HG03095 (cell line): ENCODE results near the gene GRXCR2.
"Not testable (repeated sequence)": the region's sequence is repeated elsewhere in the genome, so short reads cannot be mapped to it uniquely, and the experiment has no call there.

Experiments used
- ATAC-seq: cut with Tn5 transposase; IDR thresholded peaks from one replicate; pipeline ENCODE4 v1.9.1; 2021; ENCODE audit warnings: moderate library complexity; ENCODE audit not compliant: unreplicated experiment

GRXCR2 gene, protein sequence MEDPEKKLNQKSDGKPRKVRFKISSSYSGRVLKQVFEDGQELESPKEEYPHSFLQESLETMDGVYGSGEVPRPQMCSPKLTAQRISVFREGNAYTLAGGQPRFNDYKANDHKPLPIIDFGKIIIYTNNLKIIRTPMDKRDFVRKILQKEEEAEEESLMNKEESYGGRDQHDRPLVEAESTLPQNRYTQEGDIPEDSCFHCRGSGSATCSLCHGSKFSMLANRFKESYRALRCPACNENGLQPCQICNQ

DNA sequence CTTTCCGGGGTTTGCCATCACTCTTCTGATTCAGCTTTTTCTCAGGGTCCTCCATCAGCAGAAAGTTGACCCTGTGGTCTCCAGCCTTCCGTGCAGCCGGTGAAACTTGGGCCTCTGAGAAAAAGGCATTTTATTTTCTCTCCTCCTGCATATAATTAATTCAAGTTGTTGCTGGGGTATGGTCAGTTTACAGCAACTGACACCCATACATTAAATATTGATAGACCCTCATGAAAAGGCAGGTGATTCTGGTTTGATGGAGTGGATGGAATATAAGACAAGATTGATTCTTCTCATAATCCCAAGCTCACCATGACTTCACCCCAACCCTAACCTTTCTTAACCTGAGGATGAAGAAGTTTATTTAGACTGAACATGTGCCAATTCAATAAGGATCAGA lies at the start of gene GRXCR2:
Gene GRXCR2 (minus strand): TSS at position 101 of the 400 bp plus-strand sequence. CDS start 46 bp downstream, at position 55.
- ATAC-seq, result no peak

DNA sequence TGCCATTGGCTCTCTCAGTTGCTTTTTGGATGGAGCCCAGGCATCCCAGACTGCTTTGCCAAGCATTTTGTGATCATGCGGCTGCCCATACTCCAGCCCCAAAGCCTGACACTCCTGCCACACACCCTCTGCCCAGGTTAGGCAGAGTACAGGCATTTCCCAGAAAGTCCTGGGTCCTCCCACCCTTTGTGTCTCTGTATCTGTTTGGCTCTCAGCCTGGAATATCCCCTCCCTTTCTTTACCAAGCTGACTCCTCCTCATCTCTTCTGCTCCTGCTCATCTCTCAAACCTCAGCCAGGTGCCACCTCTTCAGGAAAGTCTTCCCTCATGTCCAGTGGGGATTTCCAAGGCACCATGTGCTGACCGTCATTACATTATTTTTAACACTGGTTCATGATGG lies 49.2 kb upstream of the GRXCR2 start:
- ATAC-seq, result no peak

DNA sequence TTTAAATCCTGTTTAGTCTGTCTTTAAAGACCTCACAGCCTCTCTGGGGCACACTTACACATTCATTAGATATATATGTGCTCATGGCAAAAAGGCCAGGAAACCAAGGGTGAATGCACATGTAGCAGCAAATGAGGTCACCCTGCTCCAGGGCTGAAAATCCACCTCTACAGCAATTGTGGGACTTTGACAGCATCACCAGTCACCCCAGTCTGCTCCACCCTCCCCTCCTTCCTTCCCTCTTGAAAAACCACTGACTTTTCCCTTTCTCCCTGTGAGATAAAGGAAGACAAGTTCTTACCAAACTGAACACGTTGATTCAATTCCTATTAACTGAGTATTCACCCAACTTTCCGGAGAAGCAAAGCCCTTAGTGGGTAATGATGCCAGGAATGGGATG lies 48.4 kb upstream of the GRXCR2 start:
- no peak for ATAC-seq

DNA sequence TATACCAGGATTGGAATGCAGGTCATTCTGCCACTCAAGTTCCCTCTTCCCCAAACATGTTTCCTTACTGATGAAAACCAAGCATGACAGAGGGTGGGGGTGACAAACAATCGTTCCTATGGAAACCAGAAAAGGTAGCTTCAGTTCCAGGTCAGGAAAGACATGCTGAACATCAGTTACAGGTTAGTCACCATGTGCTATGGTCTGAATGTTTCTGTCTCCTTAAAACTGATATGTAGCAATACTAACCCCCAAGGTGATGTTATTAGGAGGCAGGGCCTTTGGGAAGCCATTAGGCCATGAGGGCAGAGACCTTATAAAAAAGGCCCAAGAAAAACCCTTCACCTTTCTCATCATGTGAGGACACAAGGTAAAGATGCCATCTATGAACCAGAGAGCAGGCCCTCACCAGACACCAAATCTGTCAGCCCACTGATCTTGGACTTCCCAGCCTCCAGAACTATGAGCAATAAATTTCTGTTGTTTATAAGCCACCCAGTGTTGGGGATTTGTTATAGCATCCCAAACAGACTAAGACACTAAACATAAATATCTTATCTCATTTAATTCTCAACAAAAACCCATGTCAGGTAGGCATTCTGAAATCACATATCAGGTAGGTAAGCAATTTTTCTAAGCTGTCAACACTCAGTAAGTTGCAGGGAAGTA lies 47.9 kb upstream of the GRXCR2 start:
- no peak for ATAC-seq

DNA sequence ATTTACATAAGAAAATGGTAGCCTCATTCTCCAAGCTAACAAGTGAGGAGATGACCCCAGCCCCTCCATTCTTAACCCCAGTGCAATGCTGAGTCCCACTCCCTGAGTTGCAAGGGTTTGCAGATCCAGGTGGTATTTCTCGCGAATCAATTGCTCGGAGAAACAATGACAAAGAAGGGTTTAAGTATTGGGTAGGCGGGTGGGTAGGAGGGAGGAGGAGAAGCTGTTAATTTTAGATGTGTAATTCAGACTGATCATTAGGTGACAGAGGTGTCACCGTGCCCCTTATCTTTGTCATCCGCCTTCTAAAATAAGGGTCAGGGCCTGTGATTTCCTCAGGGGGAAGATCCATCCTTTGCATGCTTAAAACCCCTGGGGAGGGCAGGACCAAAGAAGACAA lies 46.6 kb upstream of the GRXCR2 start:
- no peak for ATAC-seq

DNA sequence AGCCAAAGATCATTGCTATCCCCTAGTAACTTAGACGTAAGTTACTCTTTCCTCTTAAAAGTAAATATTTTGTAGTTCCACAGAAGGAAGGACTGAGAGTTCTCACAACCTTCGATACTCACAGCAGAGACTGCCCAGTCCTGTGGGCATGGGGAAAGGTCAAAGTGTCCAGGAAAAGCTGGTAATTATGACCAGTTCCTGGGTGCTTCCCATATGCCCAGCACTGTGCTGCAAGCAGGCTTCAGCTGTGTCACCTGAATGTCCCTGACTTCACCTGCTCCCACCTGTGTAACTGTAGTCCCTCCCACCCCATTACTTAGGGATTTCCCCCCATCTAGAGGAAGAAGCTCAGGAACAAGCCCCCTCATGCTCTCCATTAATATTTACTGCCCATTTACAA lies 45.6 kb upstream of the GRXCR2 start:
- ATAC-seq, result no peak

DNA sequence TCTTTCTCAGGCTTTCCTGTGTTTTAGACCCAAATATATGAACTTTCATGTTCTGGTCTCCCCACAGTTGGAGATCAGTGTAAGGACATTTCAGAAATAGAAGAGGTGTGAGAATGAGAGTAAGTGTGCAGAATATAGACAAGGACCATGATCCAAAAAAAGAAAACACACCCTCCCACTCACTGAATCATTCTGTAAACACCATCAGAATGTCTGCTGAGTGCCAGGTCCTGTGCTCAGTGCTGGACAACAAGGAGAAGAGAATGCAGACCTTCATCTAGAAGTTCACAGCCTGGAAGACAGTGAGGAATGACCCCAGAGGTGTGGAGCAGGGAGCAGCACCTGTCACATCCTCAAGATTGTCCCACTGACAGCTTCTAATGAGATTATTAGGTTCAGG lies 44.5 kb upstream of the GRXCR2 start:
- no peak for ATAC-seq

DNA sequence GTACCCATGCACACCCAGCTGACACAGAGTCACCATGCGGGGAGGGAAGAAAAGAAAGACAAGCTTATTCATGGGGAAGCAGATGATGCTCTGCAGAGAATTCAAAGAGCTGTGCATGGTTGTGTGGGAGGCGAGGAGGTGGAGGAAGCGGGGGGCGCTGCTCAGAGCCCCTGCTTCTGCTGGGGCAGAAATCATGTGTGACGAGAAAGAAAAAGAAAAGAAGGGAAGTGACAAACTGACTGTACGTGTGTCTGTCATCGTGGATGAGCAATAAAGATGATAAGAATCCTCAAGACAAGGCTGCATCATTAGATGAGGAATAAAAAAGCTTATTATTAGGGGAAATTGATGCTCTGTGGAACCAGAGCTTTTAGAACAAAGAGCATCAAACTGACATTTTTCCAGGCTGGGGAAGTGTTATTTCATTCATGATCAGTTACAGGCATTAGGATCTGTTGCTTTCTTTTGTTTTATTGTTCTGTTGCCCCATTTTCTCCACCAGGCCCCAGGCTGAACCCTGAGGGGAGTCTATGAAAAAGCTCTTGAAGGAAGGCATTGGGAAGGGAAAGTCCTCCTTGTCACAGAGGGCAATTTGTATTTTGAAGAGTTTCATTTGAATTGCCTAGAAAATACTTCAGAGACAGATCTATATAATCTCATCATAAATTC lies 43.3 kb upstream of the GRXCR2 start:
- ATAC-seq, result no peak

DNA sequence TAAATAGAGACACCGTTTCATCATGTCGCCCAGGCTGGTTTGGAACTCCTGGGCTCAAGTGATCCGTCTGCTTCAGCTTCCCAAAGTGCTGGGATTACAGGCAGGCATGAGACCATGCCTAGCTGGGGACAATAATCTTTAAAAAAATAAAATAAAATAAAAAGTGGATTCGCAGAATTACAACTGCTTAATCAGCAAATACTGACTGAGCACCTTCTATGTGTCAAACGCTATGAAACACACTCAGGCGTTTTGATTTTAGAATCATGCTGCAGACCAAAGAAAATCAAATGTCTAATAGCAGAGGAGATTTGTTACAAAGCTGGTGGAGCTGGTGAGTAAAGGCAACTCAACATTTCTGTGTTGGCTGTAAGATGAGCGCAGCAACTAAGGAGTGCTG lies 40.9 kb upstream of the GRXCR2 start:
- no peak for ATAC-seq

DNA sequence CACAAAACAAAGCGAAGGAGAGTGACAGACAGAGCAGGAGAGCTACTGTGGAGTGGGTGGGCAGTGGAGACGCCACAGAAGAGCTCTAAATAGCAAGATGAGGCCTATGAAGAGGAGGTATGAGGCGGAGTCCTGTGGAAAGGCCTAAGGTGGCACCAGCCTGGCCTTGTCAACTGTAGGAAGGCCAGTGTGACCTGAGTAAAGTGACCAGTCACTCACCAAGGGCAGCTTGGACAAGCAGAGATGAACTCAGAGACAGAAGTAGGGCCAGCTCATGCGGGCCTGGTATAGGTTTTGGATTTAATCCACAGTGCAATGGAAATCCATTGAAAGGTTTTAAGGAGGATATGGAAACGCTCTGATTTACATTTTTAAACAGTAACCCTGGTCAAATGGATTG lies 39.8 kb upstream of the GRXCR2 start:
- ATAC-seq, result no peak

DNA sequence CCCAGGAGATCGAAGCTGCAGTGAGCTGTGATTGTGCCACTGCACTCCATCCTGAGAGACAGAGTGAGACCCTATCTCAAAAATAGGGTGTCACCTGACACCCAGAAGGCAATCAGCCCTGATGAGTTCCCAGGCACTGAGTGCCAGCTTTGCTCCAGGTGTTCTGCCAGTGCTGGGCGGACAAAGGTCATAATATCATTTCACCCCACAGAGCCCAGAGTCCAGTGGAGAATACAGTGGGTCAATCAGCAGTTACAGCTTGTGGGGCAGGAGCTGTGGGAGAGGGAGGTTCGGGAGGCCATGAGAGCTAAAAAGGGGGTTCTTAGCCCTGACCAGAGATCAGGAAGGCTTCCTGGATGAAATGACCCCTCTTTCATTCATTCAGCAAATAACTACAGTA lies 39.2 kb upstream of the GRXCR2 start:
- ATAC-seq, result no peak

DNA sequence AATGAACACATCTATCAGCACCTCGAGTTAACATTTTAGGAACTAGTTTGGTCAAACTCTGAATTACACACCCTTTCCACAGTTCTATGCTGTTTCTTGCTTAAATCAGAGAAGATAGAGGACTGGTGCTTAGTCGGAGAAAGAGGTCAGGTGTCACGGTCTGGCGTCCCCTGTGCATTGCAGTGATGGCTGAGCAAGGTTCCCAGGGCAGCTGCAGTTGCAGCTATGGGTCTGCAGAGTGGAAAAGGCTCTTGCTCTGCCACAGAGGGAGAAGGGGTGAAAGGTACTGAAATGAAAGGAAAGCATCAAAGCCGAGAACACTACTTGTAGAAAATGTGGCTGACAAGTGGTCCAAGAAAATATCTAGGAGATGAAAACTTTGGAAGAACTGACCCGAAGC lies 38.4 kb upstream of the GRXCR2 start:
- ATAC-seq, result no peak

DNA sequence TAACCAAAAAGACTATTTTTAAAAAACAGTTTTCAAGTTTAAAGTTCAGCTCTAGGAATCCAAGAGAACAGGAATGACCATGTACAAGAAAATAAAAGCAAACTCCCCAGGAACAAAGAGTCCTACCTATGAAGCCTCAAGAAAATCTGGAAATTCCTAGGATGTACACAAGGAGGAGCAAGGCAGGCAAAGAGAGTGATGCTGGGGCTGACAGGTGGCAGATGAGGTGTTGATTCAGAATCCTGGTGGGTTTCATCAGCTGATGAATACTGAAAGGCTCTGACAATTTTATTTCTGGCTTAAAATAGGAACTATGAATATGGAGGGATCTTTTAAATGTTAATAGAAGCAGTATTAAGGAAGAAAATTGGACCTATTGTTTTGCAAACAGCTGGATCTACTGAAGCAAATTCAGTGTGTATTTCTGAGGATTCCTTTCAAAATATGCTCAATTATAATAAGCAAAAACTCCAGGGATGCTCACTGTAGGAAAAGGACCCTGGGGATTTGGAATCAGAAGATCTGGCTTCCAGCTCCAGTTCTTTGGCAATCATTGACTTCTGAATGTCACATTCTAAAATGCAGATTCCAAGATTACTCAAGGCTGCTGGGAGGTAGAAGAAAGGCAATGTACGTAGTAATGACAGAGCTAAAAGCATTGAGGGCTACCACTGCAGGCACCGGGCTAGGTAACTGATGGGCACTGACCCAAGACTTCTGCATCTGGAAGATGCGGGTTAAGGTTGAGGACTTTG lies 35.6 kb upstream of the GRXCR2 start:
- no peak for ATAC-seq

DNA sequence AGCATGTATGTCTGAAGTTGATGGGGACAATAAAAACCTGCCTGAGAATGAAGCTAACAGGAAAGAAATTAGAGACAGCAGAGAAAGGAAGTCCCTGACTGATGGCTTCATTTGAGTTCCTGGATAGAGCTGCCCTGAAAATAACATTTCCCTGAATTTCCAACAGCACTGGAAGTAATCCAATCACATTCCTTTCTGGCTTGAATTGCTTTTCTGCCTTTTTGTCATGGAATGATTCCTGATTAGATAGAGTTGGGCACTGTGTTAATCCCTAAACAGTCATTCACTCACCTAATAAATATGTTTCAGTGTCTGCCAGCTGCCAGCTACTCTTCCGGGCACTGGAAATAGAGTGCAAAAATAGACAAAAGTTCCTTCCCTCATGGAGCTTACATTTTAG lies 33.6 kb upstream of the GRXCR2 start:
- ATAC-seq, result no peak

DNA sequence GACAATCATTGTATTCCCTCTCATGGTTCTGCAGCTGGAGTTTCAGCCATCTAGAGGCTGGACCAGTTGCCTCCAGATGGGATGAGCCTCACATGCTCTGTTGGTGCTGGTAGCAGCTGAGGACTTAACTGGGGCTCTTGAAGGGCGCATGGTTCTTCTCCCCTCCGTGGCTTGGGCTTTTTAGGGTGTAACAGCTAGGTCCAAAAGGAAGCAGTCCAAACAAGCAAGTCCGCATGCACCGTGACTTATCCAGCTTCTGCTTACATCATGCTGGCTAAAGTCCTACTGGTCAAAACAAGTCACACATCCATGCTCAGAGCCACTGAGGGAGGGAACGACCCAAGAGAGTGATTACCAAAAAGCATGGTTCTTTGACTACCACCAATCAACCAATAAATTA lies 31.9 kb upstream of the GRXCR2 start:
- no peak for ATAC-seq

DNA sequence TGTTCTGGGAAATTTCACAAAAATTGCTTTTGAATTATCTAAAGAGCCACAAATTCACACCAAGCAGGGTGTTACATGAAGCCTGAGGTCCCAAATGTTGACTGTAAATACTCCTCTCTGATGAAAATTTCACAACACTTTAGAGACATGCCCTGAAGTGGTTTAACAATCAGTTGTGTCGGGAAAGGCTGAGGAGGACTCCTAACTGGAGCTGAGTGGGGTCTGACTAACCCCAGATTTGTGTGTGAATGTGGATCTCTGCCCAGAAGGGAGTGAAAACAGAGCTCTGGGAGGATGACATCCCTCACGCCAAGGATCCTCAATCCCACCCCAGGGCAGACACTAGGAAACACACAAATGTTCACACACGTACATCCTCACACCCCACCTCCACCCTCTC lies 31.1 kb upstream of the GRXCR2 start:
- ATAC-seq, result no peak

DNA sequence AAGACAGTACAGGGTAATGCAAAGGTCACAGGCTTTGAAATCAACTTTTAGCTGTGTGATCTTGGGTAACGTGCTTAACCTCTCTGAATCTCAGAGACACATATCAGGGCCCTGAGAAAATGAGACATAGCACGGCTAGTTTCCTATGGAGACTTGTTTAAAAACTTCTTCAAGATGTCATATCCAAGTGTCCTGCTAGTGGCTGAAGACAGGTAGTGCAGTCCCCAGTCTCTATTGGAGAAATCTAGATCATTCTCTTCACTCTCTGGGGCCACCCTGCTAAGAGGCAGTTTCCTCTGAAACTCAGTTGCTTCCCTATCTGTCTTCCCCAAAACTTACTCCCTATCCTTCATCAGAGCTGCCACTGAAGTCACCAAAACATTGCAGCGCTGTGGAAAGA lies 30.3 kb upstream of the GRXCR2 start:
- ATAC-seq, result no peak

DNA sequence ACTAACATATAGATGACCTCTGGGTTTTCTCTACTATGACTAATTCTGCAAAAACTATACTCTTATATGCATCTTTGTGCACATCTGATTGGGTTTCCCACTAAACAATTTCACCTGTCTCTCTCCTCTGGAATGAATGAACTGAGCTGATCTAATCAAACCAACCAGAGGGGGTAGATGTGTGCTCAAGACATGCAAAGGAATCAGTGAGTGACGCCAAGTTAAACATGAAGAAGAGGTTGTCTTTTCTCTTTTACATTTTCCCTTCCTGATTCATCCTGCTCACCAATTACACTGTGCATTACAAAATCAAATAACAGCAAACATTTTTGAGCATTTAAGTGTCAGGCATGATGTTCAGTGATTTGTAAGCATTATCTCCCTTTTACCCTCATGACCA lies 29.6 kb upstream of the GRXCR2 start:
- no peak for ATAC-seq

DNA sequence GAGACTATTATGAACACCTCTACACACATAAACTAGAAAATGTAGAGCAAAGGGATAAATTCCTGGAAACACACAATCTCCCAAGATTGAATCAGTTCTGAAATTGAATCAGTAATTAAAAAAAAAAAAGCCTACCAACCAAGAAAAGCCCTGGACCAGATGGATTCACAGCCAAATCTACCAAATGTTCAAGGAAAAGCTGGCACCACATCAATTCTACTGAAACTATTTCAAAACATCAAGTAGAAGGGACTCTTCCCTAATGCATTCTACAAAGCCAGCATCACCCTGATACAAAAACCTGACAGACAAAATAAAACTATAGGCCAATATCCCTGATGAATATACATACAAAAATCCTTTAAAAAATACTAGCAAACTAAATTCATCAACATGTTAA lies 25.4 kb upstream of the GRXCR2 start:
- ATAC-seq, result no peak

DNA sequence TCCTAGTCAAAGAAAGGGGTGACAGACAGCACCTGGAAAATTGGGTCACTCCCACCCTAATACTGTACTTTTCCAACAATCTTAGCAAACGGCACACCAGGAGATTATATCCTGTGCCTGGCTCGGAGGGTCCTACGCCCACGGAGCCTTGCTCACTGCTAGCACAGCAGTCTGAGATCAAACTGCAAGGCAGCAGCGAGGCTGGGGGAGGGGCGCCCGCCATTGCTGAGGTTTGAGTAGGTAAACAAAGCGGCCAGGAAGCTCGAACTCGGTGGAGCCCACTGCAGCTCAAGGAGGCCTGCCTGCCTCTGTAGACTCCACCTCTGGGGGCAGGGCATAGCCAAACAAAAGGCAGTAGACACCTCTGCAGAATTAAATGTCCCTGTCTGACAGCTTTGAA lies 18.6 kb upstream of the GRXCR2 start:
- not testable (repeated sequence) for ATAC-seq

DNA sequence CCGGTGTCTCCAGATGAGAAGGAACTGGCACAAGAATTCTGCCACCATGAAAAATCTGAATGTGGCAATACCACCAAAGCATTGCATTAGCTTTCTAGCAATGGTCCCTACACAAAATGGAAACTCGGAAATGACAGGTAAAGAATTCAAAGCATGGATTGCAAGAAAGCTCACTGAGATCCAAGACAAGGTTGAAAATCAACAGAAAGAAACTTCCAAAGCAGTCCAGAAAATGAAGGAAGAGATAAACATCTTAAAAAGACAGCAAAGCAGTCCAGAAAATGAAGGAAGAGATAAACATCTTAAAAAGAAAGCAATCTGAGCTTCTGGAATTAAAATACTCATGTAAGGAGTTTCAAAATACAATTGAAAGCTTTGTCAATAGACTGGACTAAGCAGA lies 16.8 kb upstream of the GRXCR2 start:
- no peak for ATAC-seq
